PC-9 (cell line): ENCODE results near the gene TMIGD2. TPM values are rescaled to one million over a fixed set of nuclear protein-coding genes. Genes with fewer than 3 reads are reported as not detected.
"Not testable (repeated sequence)": the region's sequence is repeated elsewhere in the genome, so short reads cannot be mapped to it uniquely, and the experiment has no call there.

ENCODE experiments used
- BruUV-seq: library from RNA; stranded (reverse); fragments of 400-500 nt; replicated peaks from 2 replicates; lab custom pipeline; 2021; lab: Mats Ljungman, UMichigan
- CTCF ChIA-PET: fragments of 300-600 bp; sonication (Branson Sonifier 250); formaldehyde crosslinking; loops from one replicate; lab custom pipeline; 2022; ENCODE audit warnings: antibody characterized with exemption; lab: Charles Lee
- POLR2A ChIA-PET: fragments of 300-600 bp; sonication (Branson Sonifier 250); formaldehyde crosslinking; loops from one replicate; lab custom pipeline; 2022; ENCODE audit warnings: antibody characterized with exemption; ENCODE audit not compliant: unreplicated experiment; lab: Charles Lee
- DNase-seq, 2 experiments: peaks; one replicate each; pipeline versions ENCODE4 v3.0.0 to v3.0.0-alpha.2; 2015 to 2022; ENCODE audit warnings: mixed read lengths in 1 of 2
- H2AFZ ChIP-seq: fragments of 200-600 bp; sonication (generic); 2 replicates; pipeline ENCODE4 v1.8.1; 2017; ENCODE audit warnings: antibody characterized with exemption
- H3F3A ChIP-seq: fragments of 200-600 bp; sonication (generic); 2 replicates; pipeline ENCODE4 v1.8.1; 2017; ENCODE audit warnings: antibody characterized with exemption, mild to moderate bottlenecking, low read depth; ENCODE audit not compliant: insufficient read depth
- H3K27ac ChIP-seq: fragments of 200-600 bp; sonication (generic); 2 replicates; pipeline ENCODE4 v1.6.1; 2016; ENCODE audit warnings: mixed run types
- H3K27me3 ChIP-seq: fragments of 200-600 bp; sonication (generic); 2 replicates; pipeline ENCODE4 v1.6.1; 2016; ENCODE audit warnings: low read depth, mixed run types; ENCODE audit not compliant: insufficient read depth
- H3K36me3 ChIP-seq: fragments of 200-600 bp; sonication (generic); 2 replicates; pipeline ENCODE4 v1.6.1; 2016; ENCODE audit warnings: low read depth, mixed run types
- H3K4me1 ChIP-seq: fragments of 200-600 bp; sonication (generic); replicated peaks from 2 replicates; pipeline ENCODE4 v1.6.1; 2016; ENCODE audit warnings: mixed run types; ENCODE audit not compliant: insufficient read depth
- H3K4me2 ChIP-seq: fragments of 200-600 bp; sonication (generic); 2 replicates; pipeline ENCODE4 v1.6.1; 2017; ENCODE audit warnings: mixed run types
- H3K4me3 ChIP-seq: fragments of 200-600 bp; sonication (generic); 2 replicates; pipeline ENCODE4 v1.6.1; 2016; ENCODE audit warnings: mixed run types
- H3K79me2 ChIP-seq: fragments of 200-600 bp; sonication (generic); 2 replicates; pipeline ENCODE4 v1.6.1; 2017; ENCODE audit warnings: low read depth, mixed run types
- H3K9me2 ChIP-seq: fragments of 200-600 bp; sonication (generic); 2 replicates; pipeline ENCODE4 v1.8.1; 2017; ENCODE audit warnings: mild to moderate bottlenecking; ENCODE audit not compliant: insufficient read depth
- H3K9me3 ChIP-seq: fragments of 200-600 bp; sonication (generic); 2 replicates; pipeline ENCODE4 v1.8.1; 2016; ENCODE audit warnings: low read depth; ENCODE audit not compliant: insufficient read depth
- H4K20me1 ChIP-seq: fragments of 200-600 bp; sonication (generic); 2 replicates; pipeline ENCODE4 v1.8.1; 2017; ENCODE audit not compliant: insufficient read depth
- CTCF ChIP-seq: fragments of 200-600 bp; sonication (generic); conservative IDR thresholded peaks from 2 replicates; pipeline ENCODE4 v1.6.1; 2017; ENCODE audit warnings: mixed run types, antibody characterized with exemption, mild to moderate bottlenecking, moderate library complexity
- EZH2 ChIP-seq: fragments of 200-600 bp; sonication (generic); IDR thresholded peaks from 2 replicates; pipeline ENCODE4 v1.8.0; 2017; ENCODE audit warnings: antibody characterized with exemption, low read depth
- intact Hi-C: fragments of 100-400 bp; cut with micrococcal nuclease; formaldehyde crosslinking; loops from one replicate; pipeline ENCODE4 v1.10.0; 2022; ENCODE audit not compliant: unreplicated experiment
- total RNA-seq: library from RNA; stranded (reverse); gene quantifications from 2 replicates; pipeline ENCODE4 v1.2.3, GENCODE V29; 2021

TMIGD2 gene
- total RNA-seq, 1 experiment from 2014 or later: not detected

- no TSS peak for BruUV-seq
- H3K36me3 ChIP-seq: no peaks in the 10 kb centered on the region
- H3K4me1 ChIP-seq: no peaks in the 10 kb centered on the region
- H3K4me3 ChIP-seq: no peak overlapping the region
- no peak overlapping the region for H3K4me2 ChIP-seq
- DNase-seq: no peak
- H3F3A ChIP-seq: no peaks in the 10 kb centered on the region
- TF ChIP-seq CTCF: no peak
- no peak for TF ChIP-seq EZH2
- no peaks in the 10 kb centered on the region for H3K9me3 ChIP-seq
- H3K79me2 ChIP-seq: no peaks in the 10 kb centered on the region
- H2AFZ ChIP-seq: no peak overlapping the region
- no peaks in the 10 kb centered on the region for H4K20me1 ChIP-seq
- POLR2A ChIA-PET: no interaction called here
- CTCF ChIA-PET: no interaction called here
- no peak overlapping the region for H3K27ac ChIP-seq
- H3K27me3 ChIP-seq: no peaks in the 10 kb centered on the region
- no peaks in the 10 kb centered on the region for H3K9me2 ChIP-seq
- intact Hi-C loops: no loop called here
These were observed 10.9 kb downstream of the TMIGD2 start for GRCh38 chr19:4291184-4291732.

GRCh38 chr19:4288091-4288777 lies 14.0 kb downstream of the TMIGD2 start:
- no peaks in the 10 kb centered on the region for H3F3A ChIP-seq
- H3K79me2 ChIP-seq: no peaks in the 10 kb centered on the region
- H2AFZ ChIP-seq: no peak overlapping the region
- H3K4me1 ChIP-seq: no peaks in the 10 kb centered on the region
- ChIA-PET CTCF (no interaction called here), POLR2A (interaction anchor here (0.8 kb wide), 1 partner anchor 54 kb away, joined by 3 read pairs; no protein-coding TSS in a partner anchor)
- H3K9me3 ChIP-seq: no peaks in the 10 kb centered on the region
- no peak overlapping the region for H3K27ac ChIP-seq
- no peak overlapping the region for H3K4me2 ChIP-seq
- intact Hi-C loops: no loop called here
- no peak overlapping the region for H3K4me3 ChIP-seq
- no peaks in the 10 kb centered on the region for H3K9me2 ChIP-seq
- no TSS peak for BruUV-seq
- DNase-seq: no peak
- H4K20me1 ChIP-seq: no peaks in the 10 kb centered on the region
- H3K27me3 ChIP-seq: no peaks in the 10 kb centered on the region
- no peaks in the 10 kb centered on the region for H3K36me3 ChIP-seq
- no peak for TF ChIP-seq CTCF
- no peak for TF ChIP-seq EZH2

DNA sequence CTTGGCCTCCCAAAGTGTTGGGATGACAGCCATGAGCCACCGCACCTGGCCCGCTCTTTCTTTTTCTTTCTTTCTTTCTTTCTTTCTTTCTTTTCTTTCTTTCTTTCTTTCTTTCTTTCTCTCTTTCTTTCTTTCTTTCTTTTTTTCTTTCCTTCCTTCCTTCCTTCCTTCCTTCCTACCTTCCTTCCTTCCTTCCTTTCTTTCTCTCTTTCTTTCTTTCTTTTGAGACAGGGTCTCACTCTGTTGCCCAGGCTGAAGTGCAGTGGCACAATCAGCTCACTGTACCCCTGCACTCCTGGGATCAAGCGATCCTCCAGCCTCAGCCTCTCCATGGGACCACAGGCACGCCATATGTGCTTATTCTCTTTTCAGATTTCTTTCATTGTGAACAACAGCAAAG lies 16.0 kb downstream of the TMIGD2 start:
- H3K9me3 ChIP-seq, BruUV-seq, H3F3A ChIP-seq, H4K20me1 ChIP-seq, H3K79me2 ChIP-seq, CTCF ChIA-PET, H3K36me3 ChIP-seq, H3K27ac ChIP-seq, H3K4me1 ChIP-seq, DNase-seq, H3K27me3 ChIP-seq, H3K4me2 ChIP-seq, POLR2A ChIA-PET, H3K9me2 ChIP-seq, H2AFZ ChIP-seq, H3K4me3 ChIP-seq, intact Hi-C loops: not testable (repeated sequence)
